ENCODE data around the gene ATP13A3.

ATP13A3 gene

DNA sequence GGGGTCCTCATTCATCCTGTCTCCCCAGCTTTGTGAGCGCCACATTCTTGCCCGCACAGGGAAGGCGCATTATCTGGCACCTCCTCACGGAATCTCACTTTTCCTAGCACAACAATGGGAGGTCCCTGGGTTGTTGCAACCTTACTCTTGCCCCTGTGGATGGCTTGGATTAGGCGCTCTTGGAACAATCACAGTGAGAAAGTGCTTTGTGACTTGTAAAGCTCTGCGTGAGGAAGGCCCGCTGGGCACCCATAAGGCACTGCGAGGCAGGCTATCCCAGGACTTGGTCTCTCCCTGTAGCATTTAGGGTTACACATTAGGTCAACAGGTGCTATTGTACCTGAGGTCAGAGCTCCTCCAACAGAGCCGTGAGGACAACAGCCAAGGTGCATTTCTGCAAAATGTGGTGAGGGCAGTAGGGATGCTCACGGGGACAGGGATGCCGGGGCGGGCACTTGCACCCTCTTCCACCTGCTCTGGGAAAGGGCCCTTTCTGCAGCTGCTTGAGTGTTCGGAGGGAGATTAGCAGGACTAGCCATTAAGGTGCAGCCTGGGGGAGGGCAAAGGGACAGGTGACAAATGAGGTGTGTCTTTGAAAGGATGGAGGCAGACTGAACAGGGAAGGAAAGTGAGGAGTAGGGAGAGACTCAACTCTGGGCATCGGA, 103.4 kb downstream of the ATP13A3 start:
- TF ChIP-seq, protein P1, sequence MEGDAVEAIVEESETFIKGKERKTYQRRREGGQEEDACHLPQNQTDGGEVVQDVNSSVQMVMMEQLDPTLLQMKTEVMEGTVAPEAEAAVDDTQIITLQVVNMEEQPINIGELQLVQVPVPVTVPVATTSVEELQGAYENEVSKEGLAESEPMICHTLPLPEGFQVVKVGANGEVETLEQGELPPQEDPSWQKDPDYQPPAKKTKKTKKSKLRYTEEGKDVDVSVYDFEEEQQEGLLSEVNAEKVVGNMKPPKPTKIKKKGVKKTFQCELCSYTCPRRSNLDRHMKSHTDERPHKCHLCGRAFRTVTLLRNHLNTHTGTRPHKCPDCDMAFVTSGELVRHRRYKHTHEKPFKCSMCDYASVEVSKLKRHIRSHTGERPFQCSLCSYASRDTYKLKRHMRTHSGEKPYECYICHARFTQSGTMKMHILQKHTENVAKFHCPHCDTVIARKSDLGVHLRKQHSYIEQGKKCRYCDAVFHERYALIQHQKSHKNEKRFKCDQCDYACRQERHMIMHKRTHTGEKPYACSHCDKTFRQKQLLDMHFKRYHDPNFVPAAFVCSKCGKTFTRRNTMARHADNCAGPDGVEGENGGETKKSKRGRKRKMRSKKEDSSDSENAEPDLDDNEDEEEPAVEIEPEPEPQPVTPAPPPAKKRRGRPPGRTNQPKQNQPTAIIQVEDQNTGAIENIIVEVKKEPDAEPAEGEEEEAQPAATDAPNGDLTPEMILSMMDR (IDR thresholded peaks at IDR 0.05) = no peak
- Histone ChIP-seq H3K36me3 (no peaks in the 10 kb centered on the region), H3K27me3 (peaks cover 45% of the 10 kb centered on the region), H3K9me3 (no peaks in the 10 kb centered on the region), H3K27ac (no peak overlapping the region), H3K4me1 (ENCODE audit: control insufficient read depth in 1 of 2, insufficient read depth in 1 of 2, low read depth in 1 of 2, low read length in 1 of 2) (no peaks in the 10 kb centered on the region), H3K4me3 (ENCODE audit: low read depth in 1 of 2, low read length in 1 of 2) (no peak overlapping the region)

- Histone ChIP-seq H3K27ac (no peak overlapping the region), H3K9me3 (no peaks in the 10 kb centered on the region), H3K27me3 (peaks cover 45% of the 10 kb centered on the region), H3K4me3 (ENCODE audit: low read depth in 1 of 2, low read length in 1 of 2) (no peak overlapping the region), H3K36me3 (no peaks in the 10 kb centered on the region), H3K4me1 (ENCODE audit: control insufficient read depth in 1 of 2, insufficient read depth in 1 of 2, low read depth in 1 of 2, low read length in 1 of 2) (no peaks in the 10 kb centered on the region)
- TF ChIP-seq, protein P1 (IDR thresholded peaks at IDR 0.05) = no peak
Observed at GRCh38 chr3:194382892-194383223, 103.9 kb downstream of the ATP13A3 start.

DNA sequence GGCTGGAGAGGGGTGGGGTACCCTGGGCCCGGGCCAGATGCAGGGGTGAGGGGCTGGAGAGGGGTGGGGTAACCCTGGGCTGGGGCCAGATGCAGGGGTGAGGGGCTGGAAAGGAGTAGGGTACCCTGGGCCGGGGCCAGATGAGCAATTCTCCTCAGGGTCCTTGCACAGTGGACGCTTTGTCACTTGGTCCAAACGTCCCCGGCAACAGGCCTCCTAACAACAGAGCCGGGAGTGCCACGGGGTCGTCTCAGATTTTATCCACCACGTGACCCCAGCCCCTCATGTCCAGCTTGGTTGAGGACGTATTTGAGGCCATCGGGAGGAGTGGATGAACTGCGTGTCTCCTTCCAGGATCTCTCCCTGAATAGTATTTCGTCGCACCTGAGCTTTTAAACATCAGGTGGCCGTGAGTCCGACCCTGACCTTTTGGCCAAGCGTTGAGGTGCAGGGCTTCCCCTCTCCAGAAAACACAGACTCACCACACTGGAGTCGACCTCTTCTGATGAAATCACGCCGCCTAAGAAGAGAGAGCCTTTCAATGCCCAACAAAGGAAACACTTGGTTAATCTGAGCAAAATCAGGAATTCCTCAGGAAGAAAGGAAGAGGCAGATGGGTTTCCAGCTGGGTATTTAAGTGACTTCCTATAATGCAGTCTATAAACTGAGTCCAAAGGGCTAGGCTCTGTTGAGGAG, 104.5 kb downstream of the ATP13A3 start:
- Histone ChIP-seq H3K9me3 (no peaks in the 10 kb centered on the region), H3K36me3 (no peaks in the 10 kb centered on the region), H3K27ac (no peak overlapping the region), H3K27me3 (peaks cover 49% of the 10 kb centered on the region), H3K4me3 (ENCODE audit: low read depth in 1 of 2, low read length in 1 of 2) (no peak overlapping the region), H3K4me1 (ENCODE audit: control insufficient read depth in 1 of 2, insufficient read depth in 1 of 2, low read depth in 1 of 2, low read length in 1 of 2) (no peaks in the 10 kb centered on the region)
- TF ChIP-seq, protein P1 (IDR thresholded peaks at IDR 0.05) = no peak

DNA sequence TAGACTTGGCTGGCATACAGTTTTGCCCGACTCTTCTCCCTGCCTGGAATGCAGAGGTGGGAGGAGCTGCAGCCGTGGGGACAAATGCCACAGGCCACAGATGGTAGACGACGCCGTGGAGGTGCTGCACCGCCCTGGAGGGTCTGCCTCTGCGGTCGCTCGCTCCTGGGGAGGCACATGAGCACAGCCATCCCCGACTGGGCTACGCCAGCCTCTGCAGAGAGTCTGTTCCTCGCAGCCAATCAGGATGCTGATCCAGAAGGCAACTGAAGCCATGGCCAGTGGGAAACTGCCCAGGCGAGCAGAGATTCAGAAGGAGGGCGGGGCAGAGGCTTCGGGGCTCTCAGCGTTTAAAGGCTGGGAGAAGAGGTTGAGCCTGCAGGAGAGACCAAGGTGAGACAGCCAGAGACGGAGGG, 105.3 kb downstream of the ATP13A3 start:
- TF ChIP-seq, protein P1 (IDR thresholded peaks at IDR 0.05) = no peak
- Histone ChIP-seq H3K27me3 (peaks cover 52% of the 10 kb centered on the region), H3K4me3 (ENCODE audit: low read depth in 1 of 2, low read length in 1 of 2) (no peak overlapping the region), H3K4me1 (ENCODE audit: control insufficient read depth in 1 of 2, insufficient read depth in 1 of 2, low read depth in 1 of 2, low read length in 1 of 2) (no peaks in the 10 kb centered on the region), H3K36me3 (no peaks in the 10 kb centered on the region), H3K9me3 (no peaks in the 10 kb centered on the region), H3K27ac (no peak overlapping the region)

DNA sequence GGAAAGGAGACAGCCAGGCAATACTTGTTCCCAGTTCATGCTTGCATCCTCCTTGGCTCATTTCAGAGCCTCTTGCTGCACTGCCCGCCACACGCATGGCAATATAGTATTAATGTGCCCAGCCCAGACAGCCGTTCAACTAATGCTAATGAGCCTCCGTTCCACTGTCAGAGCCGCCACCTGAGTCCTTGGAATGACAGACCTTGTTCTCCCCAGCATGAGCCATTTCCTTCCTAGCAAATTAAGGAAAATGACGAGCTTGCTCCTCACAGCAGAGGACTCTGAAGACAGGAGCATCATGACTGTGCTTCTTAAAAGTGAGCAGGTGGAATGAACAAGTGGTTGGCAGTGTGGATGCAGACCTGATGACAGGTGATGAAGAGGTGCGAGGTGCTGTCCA, 106.5 kb downstream of the ATP13A3 start:
- TF ChIP-seq, protein P1 (IDR thresholded peaks at IDR 0.05) = no peak
- Histone ChIP-seq H3K4me3 (ENCODE audit: low read depth in 1 of 2, low read length in 1 of 2) (no peak overlapping the region), H3K9me3 (no peaks in the 10 kb centered on the region), H3K4me1 (ENCODE audit: control insufficient read depth in 1 of 2, insufficient read depth in 1 of 2, low read depth in 1 of 2, low read length in 1 of 2) (no peaks in the 10 kb centered on the region), H3K27ac (no peak overlapping the region), H3K27me3 (peaks cover 55% of the 10 kb centered on the region), H3K36me3 (no peaks in the 10 kb centered on the region)
